ENCODE data around the gene FZR1.
A peak's percentile ranks its signal among the peaks of the same experiment; 100 is the strongest.
"Not testable (repeated sequence)": the region's sequence is repeated elsewhere in the genome, so short reads cannot be mapped to it uniquely, and the experiment has no call there.

FZR1 gene

GRCh38 chr19:3544742-3545668 is 38.9 kb downstream of the FZR1 start:
- DNase-seq (ENCODE audit: low read depth in 2 of 2) = peak in 1 of 2 experiments; percentile 7

GRCh38 chr19:3545669-3546034 is 39.5 kb downstream of the FZR1 start:
- DNase-seq (ENCODE audit: low read depth in 2 of 2) = no peak

- no peak for DNase-seq (ENCODE audit: low read depth in 2 of 2)
Observed at GRCh38 chr19:3546119-3546518, 40.0 kb downstream of the FZR1 start.

GRCh38 chr19:3547301-3547731 is 41.2 kb downstream of the FZR1 start:
- no peak for DNase-seq (ENCODE audit: low read depth in 2 of 2)

GRCh38 chr19:3547767-3548282 is 41.7 kb downstream of the FZR1 start:
- no peak for DNase-seq (ENCODE audit: low read depth in 2 of 2)

- no peak for DNase-seq (ENCODE audit: low read depth in 2 of 2)
Observed at GRCh38 chr19:3548606-3549005, 42.5 kb downstream of the FZR1 start.

GRCh38 chr19:3549816-3550215 is 43.7 kb downstream of the FZR1 start:
- DNase-seq (ENCODE audit: low read depth in 2 of 2) = no peak

GRCh38 chr19:3550947-3551791 is 45.1 kb downstream of the FZR1 start:
- DNase-seq (ENCODE audit: low read depth in 2 of 2) = no peak

GRCh38 chr19:3551792-3552095 is 45.6 kb downstream of the FZR1 start:
- no peak for DNase-seq (ENCODE audit: low read depth in 2 of 2)

GRCh38 chr19:3554254-3555083 is 48.4 kb downstream of the FZR1 start:
- no peak for DNase-seq (ENCODE audit: low read depth in 2 of 2)

- no peak for DNase-seq (ENCODE audit: low read depth in 2 of 2)
Observed at GRCh38 chr19:3555653-3556422, 49.7 kb downstream of the FZR1 start.

GRCh38 chr19:3556423-3556977 is 50.4 kb downstream of the FZR1 start:
- no peak for DNase-seq (ENCODE audit: low read depth in 2 of 2)

GRCh38 chr19:3556978-3557460 is 50.9 kb downstream of the FZR1 start:
- no peak for DNase-seq (ENCODE audit: low read depth in 2 of 2)

GRCh38 chr19:3557461-3558248 is 51.5 kb downstream of the FZR1 start, which contains the start of gene MFSD12:
Gene MFSD12 (minus strand): TSS chr19:3557586. CDS start chr19:3557403, 183 bp downstream.
- DNase-seq (ENCODE audit: low read depth in 2 of 2) = peak; percentile 78 to 81

- no peak for DNase-seq (ENCODE audit: low read depth in 2 of 2)
Observed at GRCh38 chr19:3563709-3564524, 57.8 kb downstream of the FZR1 start.

GRCh38 chr19:3565139-3565538 is 59.0 kb downstream of the FZR1 start:
- DNase-seq (ENCODE audit: low read depth in 2 of 2) = no peak

GRCh38 chr19:3570042-3570441 is 63.9 kb downstream of the FZR1 start:
- DNase-seq (ENCODE audit: low read depth in 2 of 2) = not testable (repeated sequence)

GRCh38 chr19:3570606-3571011 is 64.5 kb downstream of the FZR1 start:
- no peak for DNase-seq (ENCODE audit: low read depth in 2 of 2)

All from fibroblast of skin of left quadriceps (primary cell).